ENCODE data around the gene ENAM. TPM values are rescaled to one million over a fixed set of nuclear protein-coding genes. Genes with fewer than 3 reads are reported as not detected.
"Not testable (repeated sequence)": the region's sequence is repeated elsewhere in the genome, so short reads cannot be mapped to it uniquely, and the experiment has no call there.

ENAM gene
- total RNA-seq, 2 experiments from 2014 or later: not detected

- H3K27ac Mint-ChIP-seq: no peak overlapping the region
- no peaks in the 10 kb centered on the region for H3K9me3 Mint-ChIP-seq
- peaks cover 3% of the 10 kb centered on the region for H3K27me3 Mint-ChIP-seq
- peaks cover 6% of the 10 kb centered on the region for H3K4me1 Mint-ChIP-seq
- H3K36me3 Mint-ChIP-seq (ENCODE audit: low read depth): no peaks in the 10 kb centered on the region
- ChIA-PET CTCF (no interaction called here), POLR2A (no interaction called here)
- no peak for DNase-seq
- no peak overlapping the region for H3K4me3 Mint-ChIP-seq
Measured at GRCh38 chr4:70640192-70640591, 11.6 kb downstream of the ENAM start.

DNA sequence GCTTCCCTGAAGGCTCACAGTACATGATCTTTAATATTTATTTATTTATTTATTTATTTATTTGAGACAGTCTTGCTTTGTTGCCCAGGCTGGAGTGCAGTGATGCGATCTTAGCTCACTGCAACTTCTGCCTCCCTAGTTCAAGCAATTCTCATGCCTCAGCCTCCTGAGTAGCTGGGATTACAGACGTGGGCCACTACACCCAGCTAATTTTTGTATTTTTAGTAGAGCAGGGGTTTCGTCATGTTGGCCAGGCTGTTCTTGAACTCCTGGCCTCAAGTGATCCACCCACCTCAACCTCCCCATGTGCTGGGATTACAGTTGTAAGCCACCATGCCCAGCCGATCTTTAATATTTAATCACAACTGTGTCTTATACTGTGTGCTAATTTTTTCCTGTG lies 22.2 kb downstream of the ENAM start:
- H3K4me3 Mint-ChIP-seq; POLR2A ChIA-PET; H3K36me3 Mint-ChIP-seq (ENCODE audit: low read depth); H3K27me3 Mint-ChIP-seq; H3K9me3 Mint-ChIP-seq; H3K4me1 Mint-ChIP-seq; H3K27ac Mint-ChIP-seq; DNase-seq: not testable (repeated sequence)
- CTCF ChIA-PET: interaction anchor here (0.8 to 2.2 kb wide), 2 partner anchors 39 to 187 kb away, joined by 4 to 9 read pairs; no protein-coding TSS in a partner anchor

- no peak overlapping the region for H3K4me3 Mint-ChIP-seq
- ChIA-PET POLR2A (no interaction called here), CTCF (interaction anchor here (0.6 to 2.2 kb wide), 17 partner anchors 11 to 1060 kb away, joined by 3 to 9 read pairs (median 4); partner anchors contain the start of genes ENAM and MOB1B)
- H3K4me1 Mint-ChIP-seq: peaks cover 4% of the 10 kb centered on the region
- DNase-seq: no peak
- H3K27ac Mint-ChIP-seq: no peak overlapping the region
- no peaks in the 10 kb centered on the region for H3K9me3 Mint-ChIP-seq
- peaks cover 7% of the 10 kb centered on the region for H3K27me3 Mint-ChIP-seq
- no peaks in the 10 kb centered on the region for H3K36me3 Mint-ChIP-seq (ENCODE audit: low read depth)
Measured at GRCh38 chr4:70651864-70652506, 23.4 kb downstream of the ENAM start.

- POLR2A ChIA-PET: no interaction called here
- Mint-ChIP-seq H3K9me3 (no peaks in the 10 kb centered on the region), H3K4me1 (peaks cover 4% of the 10 kb centered on the region), H3K4me3 (no peak overlapping the region), H3K36me3 (ENCODE audit: low read depth) (no peaks in the 10 kb centered on the region), H3K27ac (no peak overlapping the region), H3K27me3 (peaks cover 15% of the 10 kb centered on the region)
- CTCF ChIA-PET: no interaction called here
- no peak for DNase-seq
Measured at GRCh38 chr4:70654605-70655011, 26.1 kb downstream of the ENAM start.

GRCh38 chr4:70657326-70657725 lies 28.8 kb downstream of the ENAM start:
- Mint-ChIP-seq H3K36me3 (ENCODE audit: low read depth) (no peaks in the 10 kb centered on the region), H3K27ac (no peak overlapping the region), H3K4me3 (no peak overlapping the region), H3K4me1 (peaks cover 11% of the 10 kb centered on the region), H3K9me3 (no peaks in the 10 kb centered on the region), H3K27me3 (peaks cover 15% of the 10 kb centered on the region)
- DNase-seq: no peak
- ChIA-PET POLR2A (no interaction called here), CTCF (interaction anchor here (1.2 kb wide), 2 partner anchors 79 to 527 kb away, joined by 3 read pairs; no protein-coding TSS in a partner anchor)

GRCh38 chr4:70658418-70658817 lies 29.9 kb downstream of the ENAM start:
- H3K36me3 Mint-ChIP-seq (ENCODE audit: low read depth): no peaks in the 10 kb centered on the region
- peaks cover 14% of the 10 kb centered on the region for H3K27me3 Mint-ChIP-seq
- H3K9me3 Mint-ChIP-seq: no peaks in the 10 kb centered on the region
- H3K27ac Mint-ChIP-seq: no peak overlapping the region
- no peak overlapping the region for H3K4me3 Mint-ChIP-seq
- POLR2A ChIA-PET: interaction anchor here (0.6 kb wide), 1 partner anchor 279 kb away, joined by 3 read pairs; no protein-coding TSS in a partner anchor
- CTCF ChIA-PET: no interaction called here
- H3K4me1 Mint-ChIP-seq: peaks cover 11% of the 10 kb centered on the region
- DNase-seq: no peak

DNA sequence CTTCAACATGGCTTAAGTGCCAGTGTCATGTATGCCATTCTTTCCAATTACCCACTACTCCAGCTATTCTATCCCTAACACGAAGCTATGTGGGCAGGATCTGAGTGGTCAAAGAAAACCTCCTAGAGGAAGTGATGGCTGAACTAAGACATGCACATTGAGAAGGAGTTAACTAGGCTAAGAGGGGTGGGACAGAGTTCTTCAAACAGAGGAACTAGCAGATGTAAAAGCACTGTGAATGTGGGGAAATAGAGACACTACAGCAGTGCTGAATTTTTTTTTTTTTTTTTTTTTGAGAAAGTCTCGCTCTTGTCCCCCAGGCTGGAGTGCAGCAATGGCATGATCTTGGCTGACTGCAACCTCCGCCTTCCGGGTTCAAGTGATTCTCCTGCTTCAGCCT lies 31.6 kb downstream of the ENAM start:
- peaks cover 11% of the 10 kb centered on the region for H3K4me1 Mint-ChIP-seq
- ChIA-PET CTCF (no interaction called here), POLR2A (no interaction called here)
- H3K27ac Mint-ChIP-seq: no peak overlapping the region
- no peak overlapping the region for H3K4me3 Mint-ChIP-seq
- no peaks in the 10 kb centered on the region for H3K36me3 Mint-ChIP-seq (ENCODE audit: low read depth)
- H3K27me3 Mint-ChIP-seq: peaks cover 8% of the 10 kb centered on the region
- DNase-seq: no peak
- H3K9me3 Mint-ChIP-seq: no peaks in the 10 kb centered on the region

DNA sequence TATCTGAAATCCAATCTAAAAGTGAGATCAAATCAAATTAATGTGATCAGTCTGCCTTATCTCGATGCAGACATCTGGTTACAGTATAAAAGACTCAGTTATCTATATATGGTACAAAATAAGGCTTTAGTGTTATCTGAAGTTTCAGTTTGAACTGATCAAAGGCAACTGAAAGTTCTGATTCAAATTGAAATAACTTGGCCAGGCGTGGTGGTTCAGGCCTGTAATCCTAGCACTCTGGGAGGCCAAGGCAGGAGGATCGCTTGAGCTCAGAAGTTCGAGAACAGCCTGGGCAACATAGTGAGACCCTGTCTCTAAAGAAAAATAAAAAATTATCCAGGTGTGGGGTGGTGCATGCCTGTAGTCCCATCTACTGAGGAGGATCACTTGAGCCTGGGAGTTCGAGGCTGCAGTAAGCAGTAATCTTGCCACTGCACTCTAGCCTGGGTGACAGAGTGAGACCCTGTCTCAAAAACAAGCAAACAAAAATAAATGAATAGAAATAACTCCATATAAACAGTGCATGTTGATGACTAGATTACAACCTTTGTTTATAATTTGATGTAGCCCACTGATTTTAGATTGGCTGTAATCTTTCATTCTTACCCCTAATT lies 32.9 kb downstream of the ENAM start:
- H3K9me3 Mint-ChIP-seq; H3K36me3 Mint-ChIP-seq (ENCODE audit: low read depth); CTCF ChIA-PET: not testable (repeated sequence)

GRCh38 chr4:70666369-70666768 lies 37.8 kb downstream of the ENAM start, which contains the start of gene JCHAIN:
Gene JCHAIN, minus strand, starts transcription at chr4:70666508. Its CDS starts 18 bp downstream, at chr4:70666490.
- ChIA-PET CTCF (interaction anchor here (1.4 to 1.5 kb wide), 2 partner anchors 12 to 14 kb away, joined by 4 to 5 read pairs; no protein-coding TSS in a partner anchor), POLR2A (no interaction called here)
- H3K27ac Mint-ChIP-seq: no peak within 1 kb of the TSS
- H3K36me3 Mint-ChIP-seq (ENCODE audit: low read depth): no peaks in the 10 kb centered on the region
- H3K9me3 Mint-ChIP-seq: no peaks in the 10 kb centered on the region
- H3K27me3 Mint-ChIP-seq: peaks cover 12% of the 10 kb centered on the region
- no peak for DNase-seq
- peaks cover 6% of the 10 kb centered on the region for H3K4me1 Mint-ChIP-seq
- no peak within 1 kb of the TSS for H3K4me3 Mint-ChIP-seq

More for the DNA sequence above, 32.9 kb downstream of the ENAM start:
- POLR2A ChIA-PET, H3K4me3 Mint-ChIP-seq, H3K27me3 Mint-ChIP-seq, DNase-seq, H3K27ac Mint-ChIP-seq: not testable (repeated sequence)
- peaks cover 11% of the 10 kb centered on the region for H3K4me1 Mint-ChIP-seq

GRCh38 chr4:70667740-70668535 lies 39.4 kb downstream of the ENAM start:
- H3K4me3 Mint-ChIP-seq: no peak overlapping the region
- POLR2A ChIA-PET: no interaction called here

GRCh38 chr4:70670332-70671014 lies 41.9 kb downstream of the ENAM start:
- no peak overlapping the region for H3K27ac Mint-ChIP-seq
- DNase-seq: no peak
- H3K9me3 Mint-ChIP-seq: no peaks in the 10 kb centered on the region
- no peaks in the 10 kb centered on the region for H3K4me1 Mint-ChIP-seq
- ChIA-PET POLR2A (no interaction called here), CTCF (interaction anchor here (0.6 kb wide), 1 partner anchor 168 kb away, joined by 4 read pairs; no protein-coding TSS in a partner anchor)
- peaks cover 21% of the 10 kb centered on the region for H3K27me3 Mint-ChIP-seq
- H3K36me3 Mint-ChIP-seq (ENCODE audit: low read depth): no peaks in the 10 kb centered on the region
- H3K4me3 Mint-ChIP-seq: no peak overlapping the region

More at GRCh38 chr4:70667740-70668535, 39.4 kb downstream of the ENAM start:
- H3K27me3 Mint-ChIP-seq: peaks cover 15% of the 10 kb centered on the region
- no peaks in the 10 kb centered on the region for H3K9me3 Mint-ChIP-seq
- CTCF ChIA-PET: interaction anchor here (0.9 to 1.5 kb wide), 3 partner anchors 10 to 19 kb away, joined by 3 to 5 read pairs (median 4); no protein-coding TSS in a partner anchor
- no peak overlapping the region for H3K27ac Mint-ChIP-seq
- DNase-seq: no peak
- no peaks in the 10 kb centered on the region for H3K4me1 Mint-ChIP-seq
- no peaks in the 10 kb centered on the region for H3K36me3 Mint-ChIP-seq (ENCODE audit: low read depth)

- Mint-ChIP-seq H3K27ac (no peak overlapping the region), H3K36me3 (ENCODE audit: low read depth) (no peaks in the 10 kb centered on the region), H3K9me3 (no peaks in the 10 kb centered on the region), H3K27me3 (peaks cover 21% of the 10 kb centered on the region), H3K4me1 (no peaks in the 10 kb centered on the region), H3K4me3 (no peak overlapping the region)
- POLR2A ChIA-PET: no interaction called here
- DNase-seq: no peak
- CTCF ChIA-PET: interaction anchor here (0.6 to 1.7 kb wide), 2 partner anchors 14 to 167 kb away, joined by 4 read pairs; no protein-coding TSS in a partner anchor
Measured at GRCh38 chr4:70671091-70671490, 42.5 kb downstream of the ENAM start.

- Mint-ChIP-seq H3K27ac (no peak overlapping the region), H3K27me3 (peaks cover 21% of the 10 kb centered on the region), H3K36me3 (ENCODE audit: low read depth) (no peaks in the 10 kb centered on the region), H3K4me1 (peaks cover 22% of the 10 kb centered on the region), H3K4me3 (no peak overlapping the region), H3K9me3 (no peaks in the 10 kb centered on the region)
- no peak for DNase-seq
- CTCF ChIA-PET: no interaction called here
- POLR2A ChIA-PET: no interaction called here
Measured at GRCh38 chr4:70674191-70674590, 45.6 kb downstream of the ENAM start.

Measured in activated CD4-positive, alpha-beta memory T cell treated with anti-CD3 and anti-CD28 coated beads, Interleukin-2, amount 10 ng/mL, durations not matched to agents 7 days and 5 days (primary cell).